ENCODE results near the gene APOL4.

GRCh38 chr22:36166086-36166485 lies 35.5 kb downstream of the APOL4 start:
- TF ChIP-seq, protein P1, sequence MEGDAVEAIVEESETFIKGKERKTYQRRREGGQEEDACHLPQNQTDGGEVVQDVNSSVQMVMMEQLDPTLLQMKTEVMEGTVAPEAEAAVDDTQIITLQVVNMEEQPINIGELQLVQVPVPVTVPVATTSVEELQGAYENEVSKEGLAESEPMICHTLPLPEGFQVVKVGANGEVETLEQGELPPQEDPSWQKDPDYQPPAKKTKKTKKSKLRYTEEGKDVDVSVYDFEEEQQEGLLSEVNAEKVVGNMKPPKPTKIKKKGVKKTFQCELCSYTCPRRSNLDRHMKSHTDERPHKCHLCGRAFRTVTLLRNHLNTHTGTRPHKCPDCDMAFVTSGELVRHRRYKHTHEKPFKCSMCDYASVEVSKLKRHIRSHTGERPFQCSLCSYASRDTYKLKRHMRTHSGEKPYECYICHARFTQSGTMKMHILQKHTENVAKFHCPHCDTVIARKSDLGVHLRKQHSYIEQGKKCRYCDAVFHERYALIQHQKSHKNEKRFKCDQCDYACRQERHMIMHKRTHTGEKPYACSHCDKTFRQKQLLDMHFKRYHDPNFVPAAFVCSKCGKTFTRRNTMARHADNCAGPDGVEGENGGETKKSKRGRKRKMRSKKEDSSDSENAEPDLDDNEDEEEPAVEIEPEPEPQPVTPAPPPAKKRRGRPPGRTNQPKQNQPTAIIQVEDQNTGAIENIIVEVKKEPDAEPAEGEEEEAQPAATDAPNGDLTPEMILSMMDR (conservative IDR thresholded peaks at IDR 0.05), result no peak
- no peak for TF ChIP-seq EZH2 (IDR thresholded peaks at IDR 0.05; ENCODE audit: low read depth)

Data from PC-9 (cell line).